Heart left ventricle (tissue), 16 donors: ENCODE results near the gene CDK5. TPM values are rescaled to one million over a fixed set of nuclear protein-coding genes. Genes with fewer than 3 reads are reported as not detected.
A peak's percentile ranks its signal among the peaks of the same experiment; 100 is the strongest.

Experiments used
- ATAC-seq, 4 donors: fragments of 200-7000 bp; cut with Tn5 transposase; one replicate each; pipeline ENCODE4 v1.9.1; 2020 to 2022; ENCODE audit warnings: moderate library complexity in 4 of 4, mild to moderate bottlenecking in 3 of 4, moderate number of reproducible peaks in 1 of 4
- DNase-seq, 5 donors: peaks; one replicate each; pipeline ENCODE4 v3.0.0-alpha.2; 2020
- H3K27ac ChIP-seq, 12 donors: fragments of 200-600 bp; sonication (generic) in 4 of 12; one replicate each; pipeline versions ENCODE4 v1.5.0 to v1.8.0; 2016 to 2022; ENCODE audit warnings: mild to moderate bottlenecking in 2 of 12
- H3K27me3 ChIP-seq, 9 donors: fragments of 200-600 bp; sonication (generic) in 2 of 9; one replicate each; pipeline versions ENCODE4 v1.5.1 to v1.8.0; 2016 to 2022; ENCODE audit warnings: mild to moderate bottlenecking in 3 of 9
- H3K36me3 ChIP-seq, 9 donors: fragments of 200-600 bp; sonication (generic) in 2 of 9; one replicate each; pipeline versions ENCODE4 v1.5.0 to v1.8.0; 2018 to 2022; ENCODE audit warnings: mild to moderate bottlenecking in 2 of 9
- H3K4me1 ChIP-seq, 12 donors: fragments of 200-600 bp; sonication (generic) in 4 of 12; one replicate each; pipeline versions ENCODE4 v1.5.0 to v1.8.0; 2016 to 2022; ENCODE audit warnings: mild to moderate bottlenecking in 3 of 12
- H3K4me3 ChIP-seq, 12 donors: fragments of 200-600 bp; sonication (generic) in 4 of 12; one replicate each; pipeline versions ENCODE4 v1.5.0 to v1.8.0; 2017 to 2022; ENCODE audit warnings: mild to moderate bottlenecking in 9 of 12, moderate library complexity in 4 of 12
- H3K9me3 ChIP-seq, 12 donors: fragments of 200-600 bp; sonication (generic) in 4 of 12; one replicate each; pipeline versions ENCODE4 v1.5.0 to v1.8.0; 2016 to 2022; ENCODE audit warnings: mild to moderate bottlenecking in 1 of 12
- CTCF ChIP-seq, 12 donors: fragments of 200-600 bp; sonication (generic) in 4 of 12; IDR thresholded peaks; one replicate each; pipeline versions ENCODE4 v1.5.0 to v1.8.0; 2018 to 2022; ENCODE audit warnings: antibody characterized with exemption in 12 of 12, mild to moderate bottlenecking in 5 of 12
- POLR2A ChIP-seq, 2 donors: fragments of 450-650 bp; IDR thresholded peaks; one replicate each; pipeline ENCODE4 v1.6.1; 2017; ENCODE audit warnings: antibody characterized with exemption in 2 of 2, mild to moderate bottlenecking in 2 of 2, moderate library complexity in 2 of 2
- WGBS, 4 donors: extraction: QIAGEN DNeasy Blood & Tissue Kit in 2 of 4; methylation state at CpG; one replicate each; pipeline versions ENCODE4 v1.1.5 to v1.1.7; 2013 to 2018; 5-methylcytosine and 5-hydroxymethylcytosine counted together
- intact Hi-C, 10 donors: fragments of 100-400 bp; cut with DNase I; formaldehyde crosslinking; loops; one replicate each; pipeline versions ENCODE4 v1.11.1 to v1.14.2; 2022
- polyA plus RNA-seq, 2 donors: library from polyadenylated mRNA; stranded (reverse); fragments of 200-250 nt; gene quantifications; one replicate each; pipeline ENCODE4 v1.2.3, GENCODE V29; 2013
- total RNA-seq, 9 donors: library from RNA; depleted of rRNA in 2 of 9; stranded (reverse); fragments of >200 nt in 2 of 9; fragmentation: NEBNext Ultra II Directional in 3 of 9; extraction: Animal tissue kit (Norgen Biotek cat#: 25700) in 3 of 9; gene quantifications; one replicate each; pipeline versions ENCODE4 v1.1.0 to v1.2.4, GENCODE V29; 2016 to 2023
- donor health status: ischemic (EF 13 %, LVEDD 7.1; RV severe dilation, severe dysfunction).
- donor health status: healthy with polysubstance abuse.
- donor health status: DM: no; HTN: yes; CAD: no.
- donor health status: DM: no; HTN: no; CAD: no.
- donor health status: ischemic (EF 25% LVEDD 6.9; RV normal size, moderate dysfunction).
- donor health status: ischemic (EF 25% LVEDD 5.7; RV mildly dilated, moderate dysfunction).
- donor health status: healthy.
- donor health status: DM: yes; HTN: yes; CAD: no.
- donor health status: ischemic (EF 35%, LVEDD 5.7; RV mildly dilated, moderate dysfunction).
- donor health status: nonischemic (EF 11% LVEDD 7.7; RV severe dilation, severe dysfunction).
- donor health status: DM: yes; HTN: yes; CAD: no.
- donor health status: PGD.
- donor health status: ischemic (EF 29% LVEDD 5.4; RV normal size, mild dysfunction).
- donor health status: nonischemic (EF 23%, LVEDD 6.1; RV moderate dilation, normal function).

CDK5 gene
- total and polyA plus RNA-seq, 11 donors: 5.6 to 13.7 (median 7.6) TPM

- WGBS, 4 donors: 76 to 85% (median 82%) methylated on average over 3 of the region's 3 CpGs
- DNase-seq (no peak), ATAC-seq (no peak)
- Histone ChIP-seq H3K9me3 (no peaks in the 10 kb centered on the region), H3K36me3 (peaks cover 0 to 8% (median 0%) of the 10 kb centered on the region in 9 donors), H3K27me3 (no peaks in the 10 kb centered on the region), H3K27ac (no peak overlapping the region), H3K4me1 (peaks cover 0 to 32% (median 15%) of the 10 kb centered on the region in 12 donors), H3K4me3 (no peak overlapping the region)
- TF ChIP-seq POLR2A (IDR thresholded peaks at IDR 0.05) (no peak), CTCF (IDR thresholded peaks at IDR 0.05) (no peak)
- intact Hi-C loops: no loop called here
Measured at GRCh38 chr7:151102991-151103390, 45.3 kb upstream of the CDK5 start.

GRCh38 chr7:151101621-151102396 is 44.1 kb upstream of the CDK5 start:
- no peak for DNase-seq
- Histone ChIP-seq H3K9me3 (no peaks in the 10 kb centered on the region), H3K27ac (no peak overlapping the region), H3K27me3 (no peaks in the 10 kb centered on the region), H3K4me3 (no peak overlapping the region), H3K36me3 (peaks cover 0 to 12% (median 0%) of the 10 kb centered on the region in 9 donors), H3K4me1 (peaks cover 0 to 38% (median 15%) of the 10 kb centered on the region in 12 donors)
- peak in 2 of 4 donors; percentile 7 to 15 for ATAC-seq
- intact Hi-C loops: no loop called here
- WGBS, 4 donors: 79 to 85% (median 81%) methylated on average over 23 to 24 of the region's 24 CpGs
- no peak for TF ChIP-seq CTCF (IDR thresholded peaks at IDR 0.05)
- TF ChIP-seq POLR2A (IDR thresholded peaks at IDR 0.05): no peak

GRCh38 chr7:151100921-151101320 is 43.2 kb upstream of the CDK5 start:
- intact Hi-C loops: no loop called here
- DNase-seq (no peak), ATAC-seq (peak in 1 of 4 donors; percentile 7)
- TF ChIP-seq POLR2A (IDR thresholded peaks at IDR 0.05): no peak
- TF ChIP-seq CTCF (IDR thresholded peaks at IDR 0.05): no peak
- Histone ChIP-seq H3K9me3 (no peaks in the 10 kb centered on the region), H3K27me3 (no peaks in the 10 kb centered on the region), H3K27ac (no peak overlapping the region), H3K4me3 (no peak overlapping the region), H3K4me1 (peaks cover 0 to 38% (median 14%) of the 10 kb centered on the region in 12 donors), H3K36me3 (peaks cover 0 to 12% (median 0%) of the 10 kb centered on the region in 9 donors)
- WGBS, 4 donors: 75 to 89% (median 85%) methylated on average over 7 to 10 of the region's 10 CpGs

GRCh38 chr7:151099486-151100211 is 42.0 kb upstream of the CDK5 start:
- no peak overlapping the region for H3K27ac ChIP-seq
- DNase-seq (peak in 2 of 5 donors; percentile 37 to 52), ATAC-seq (peak; percentile 51 to 76 (median 57))
- H3K27me3 ChIP-seq: no peaks in the 10 kb centered on the region
- no peak for TF ChIP-seq CTCF (IDR thresholded peaks at IDR 0.05)
- no peak for TF ChIP-seq POLR2A (IDR thresholded peaks at IDR 0.05)
- peaks cover 0 to 32% (median 20%) of the 10 kb centered on the region in 12 donors for H3K4me1 ChIP-seq
- no peaks in the 10 kb centered on the region for H3K9me3 ChIP-seq
- peak overlapping the region in 2 of 12 donors; percentile 11 to 20 for H3K4me3 ChIP-seq
- H3K36me3 ChIP-seq: peaks cover 0 to 12% (median 0%) of the 10 kb centered on the region in 9 donors
- intact Hi-C loops: loop anchor here in 1 of 10 donors (10.0 kb wide), 1 partner anchor 75 kb away; the partner anchor contains the start of genes ABCB8 and ATG9B
- 51 to 68% (median 65%) methylated on average over 17 to 20 of the region's 20 CpGs for WGBS, 4 donors
